ENCODE data around the gene RPL41. TPM values are rescaled to one million over a fixed set of nuclear protein-coding genes. Genes with fewer than 3 reads are reported as not detected.
"Not testable (repeated sequence)": the region's sequence is repeated elsewhere in the genome, so short reads cannot be mapped to it uniquely, and the experiment has no call there.

RPL41 gene
- total and polyA plus RNA-seq, 9 donors: 4,607 to 9,217 (median 5,456) TPM

GRCh38 chr12:56151672-56152131, 35.3 kb downstream of the RPL41 start:
- DNase-seq: peak; percentile 43
- H3K4me3 ChIP-seq (ENCODE audit: low read length): peak overlapping the region; percentile 67
- H3K4me1 ChIP-seq (ENCODE audit: control insufficient read depth, insufficient read depth, low read length): peaks cover 45% of the 10 kb centered on the region
- WGBS (ENCODE audit: insufficient coverage): 5% methylated on average over 9 of the region's 12 CpGs
- no peaks in the 10 kb centered on the region for H3K27me3 ChIP-seq (ENCODE audit: control insufficient read depth, insufficient read depth, low read length)
- H3K27ac ChIP-seq (ENCODE audit: low read length): peak overlapping the region; percentile 89
- peaks cover 17% of the 10 kb centered on the region for H3K36me3 ChIP-seq (ENCODE audit: control insufficient read depth, insufficient read depth, low read length)
- H3K9me3 ChIP-seq (replicated peaks; ENCODE audit: control insufficient read depth, low read depth, low read length): no peaks in the 10 kb centered on the region

- H3K9me3 ChIP-seq (replicated peaks; ENCODE audit: control insufficient read depth, low read depth, low read length): no peaks in the 10 kb centered on the region
- H3K36me3 ChIP-seq (ENCODE audit: control insufficient read depth, insufficient read depth, low read length): peaks cover 17% of the 10 kb centered on the region
- H3K4me3 ChIP-seq (ENCODE audit: low read length): peak within 1 kb of the TSS; percentile 67
- DNase-seq: peak; percentile 98
- no peaks in the 10 kb centered on the region for H3K27me3 ChIP-seq (ENCODE audit: control insufficient read depth, insufficient read depth, low read length)
- H3K27ac ChIP-seq (ENCODE audit: low read length): peak within 1 kb of the TSS; percentile 89
- WGBS (ENCODE audit: insufficient coverage): under 1% methylated on average over 23 of the region's 37 CpGs
- peaks cover 46% of the 10 kb centered on the region for H3K4me1 ChIP-seq (ENCODE audit: control insufficient read depth, insufficient read depth, low read length)
Measured at GRCh38 chr12:56152132-56152755, 35.8 kb downstream of the RPL41 start, which contains the start of gene MYL6B. Gene MYL6B, plus strand, starts transcription at chr12:56152587. Its CDS starts 1,332 bp downstream, at chr12:56153919.

DNA sequence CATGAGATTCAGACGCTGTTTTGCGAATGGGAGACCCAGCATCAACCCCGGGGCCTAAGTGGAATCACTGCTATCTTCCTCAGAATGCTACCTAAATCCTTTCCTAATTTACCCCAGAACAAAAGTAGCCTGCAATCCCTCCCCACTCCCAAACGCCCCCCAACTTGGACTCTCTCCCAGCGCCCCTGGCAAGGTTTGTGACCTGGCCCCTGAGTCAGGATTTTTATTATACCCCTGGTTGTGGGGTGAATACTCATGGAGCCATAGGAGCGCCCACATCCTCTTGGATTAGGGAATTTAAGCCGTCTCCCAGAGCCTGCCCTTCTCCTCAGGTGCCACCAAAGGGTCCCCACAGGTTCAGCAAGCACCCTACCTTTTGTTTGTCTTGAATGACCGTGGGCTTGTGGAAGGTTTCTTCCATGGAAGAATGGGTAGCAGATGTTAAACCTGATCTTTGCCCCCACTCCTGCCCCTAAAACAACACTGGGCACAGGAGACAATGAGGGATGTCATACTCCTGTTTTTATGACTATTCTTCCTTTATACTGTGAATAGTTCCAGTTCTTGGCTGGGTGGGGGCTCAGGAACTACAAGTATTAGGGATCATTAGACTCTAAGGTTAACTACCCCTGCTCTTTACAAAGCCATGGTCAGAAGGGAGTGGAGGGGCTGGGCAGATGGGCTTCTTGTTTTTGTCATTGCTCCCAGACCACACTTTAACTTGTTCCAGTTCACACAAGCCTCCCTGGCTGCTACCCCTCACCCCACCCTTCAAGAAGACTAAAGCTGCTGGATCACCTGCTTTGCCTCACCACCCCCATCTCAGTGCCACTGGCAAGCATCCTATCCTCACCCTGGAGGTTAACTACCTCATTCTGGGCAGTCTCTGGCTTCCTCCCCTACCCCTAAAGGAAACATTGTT, 36.6 kb downstream of the RPL41 start:
- Histone ChIP-seq H3K9me3 (replicated peaks; ENCODE audit: control insufficient read depth, low read depth, low read length) (no peaks in the 10 kb centered on the region), H3K4me1 (ENCODE audit: control insufficient read depth, insufficient read depth, low read length) (peaks cover 51% of the 10 kb centered on the region), H3K27me3 (ENCODE audit: control insufficient read depth, insufficient read depth, low read length) (no peaks in the 10 kb centered on the region), H3K36me3 (ENCODE audit: control insufficient read depth, insufficient read depth, low read length) (peaks cover 17% of the 10 kb centered on the region), H3K4me3 (ENCODE audit: low read length) (peak overlapping the region; percentile 67), H3K27ac (ENCODE audit: low read length) (peak overlapping the region; percentile 89)
- DNase-seq: no peak
- 0% methylated on average over 1 of the region's 8 CpGs for whole genome bisulfite sequencing (ENCODE audit: insufficient coverage)

DNA sequence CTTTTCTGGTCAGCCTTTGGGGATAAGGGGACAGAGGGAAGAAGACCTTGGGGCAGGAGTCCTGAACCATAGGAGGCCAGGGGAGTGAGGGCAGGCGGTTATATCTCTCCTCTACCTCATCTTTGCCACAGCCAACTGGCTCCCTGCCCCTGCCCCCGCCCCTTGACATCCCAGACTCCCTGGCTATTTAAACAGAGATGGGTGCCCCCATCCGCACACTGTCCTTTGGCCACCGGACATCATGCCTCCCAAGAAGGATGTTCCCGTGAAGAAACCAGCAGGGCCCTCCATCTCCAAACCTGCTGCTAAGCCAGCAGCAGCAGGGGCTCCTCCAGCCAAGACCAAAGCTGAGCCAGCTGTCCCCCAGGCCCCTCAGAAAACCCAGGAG, 37.2 kb downstream of the RPL41 start:
- H3K27ac ChIP-seq (ENCODE audit: low read length): peak overlapping the region; percentile 89
- 75% methylated on average over 4 of the region's 5 CpGs for WGBS (ENCODE audit: insufficient coverage)
- peak; percentile 30 for DNase-seq
- H3K4me3 ChIP-seq (ENCODE audit: low read length): peak overlapping the region; percentile 27
- H3K36me3 ChIP-seq (ENCODE audit: control insufficient read depth, insufficient read depth, low read length): peaks cover 17% of the 10 kb centered on the region
- H3K9me3 ChIP-seq (replicated peaks; ENCODE audit: control insufficient read depth, low read depth, low read length): no peaks in the 10 kb centered on the region
- H3K4me1 ChIP-seq (ENCODE audit: control insufficient read depth, insufficient read depth, low read length): peaks cover 51% of the 10 kb centered on the region
- H3K27me3 ChIP-seq (ENCODE audit: control insufficient read depth, insufficient read depth, low read length): no peaks in the 10 kb centered on the region

- Histone ChIP-seq H3K27me3 (ENCODE audit: control insufficient read depth, insufficient read depth, low read length) (no peaks in the 10 kb centered on the region), H3K36me3 (ENCODE audit: control insufficient read depth, insufficient read depth, low read length) (peaks cover 20% of the 10 kb centered on the region), H3K27ac (ENCODE audit: low read length) (peak overlapping the region; percentile 89), H3K4me3 (ENCODE audit: low read length) (peak overlapping the region; percentile 27), H3K9me3 (replicated peaks; ENCODE audit: control insufficient read depth, low read depth, low read length) (no peaks in the 10 kb centered on the region), H3K4me1 (ENCODE audit: control insufficient read depth, insufficient read depth, low read length) (peaks cover 51% of the 10 kb centered on the region)
- peak; percentile 74 for DNase-seq
- WGBS (ENCODE audit: insufficient coverage): no CpG with 5 or more reads among the region's 1 CpG
Measured at GRCh38 chr12:56154246-56154771, 37.9 kb downstream of the RPL41 start.

DNA sequence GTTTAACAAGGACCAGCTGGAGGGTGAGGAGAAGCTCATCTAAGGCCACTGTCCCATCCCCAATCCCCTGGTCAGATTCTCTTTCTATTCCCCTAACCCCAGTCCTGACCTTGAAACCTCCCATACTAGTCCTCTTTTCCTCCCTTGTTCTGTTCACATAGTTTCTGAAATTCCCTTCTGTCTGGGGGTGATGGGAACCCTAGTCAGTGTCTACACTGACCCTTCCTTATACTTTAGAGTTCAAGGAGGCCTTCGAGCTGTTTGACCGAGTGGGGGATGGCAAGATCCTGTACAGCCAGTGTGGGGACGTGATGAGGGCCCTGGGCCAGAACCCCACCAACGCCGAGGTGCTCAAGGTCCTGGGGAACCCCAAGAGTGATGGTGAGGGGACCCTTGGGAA, 38.4 kb downstream of the RPL41 start:
- Histone ChIP-seq H3K4me1 (ENCODE audit: control insufficient read depth, insufficient read depth, low read length) (peaks cover 56% of the 10 kb centered on the region), H3K9me3 (replicated peaks; ENCODE audit: control insufficient read depth, low read depth, low read length) (no peaks in the 10 kb centered on the region), H3K4me3 (ENCODE audit: low read length) (peak overlapping the region; percentile 6), H3K27me3 (ENCODE audit: control insufficient read depth, insufficient read depth, low read length) (no peaks in the 10 kb centered on the region), H3K36me3 (ENCODE audit: control insufficient read depth, insufficient read depth, low read length) (peaks cover 24% of the 10 kb centered on the region), H3K27ac (ENCODE audit: low read length) (peak overlapping the region; percentile 89)
- DNase-seq: no peak
- WGBS (ENCODE audit: insufficient coverage): 84% methylated on average over 5 of the region's 5 CpGs

DNA sequence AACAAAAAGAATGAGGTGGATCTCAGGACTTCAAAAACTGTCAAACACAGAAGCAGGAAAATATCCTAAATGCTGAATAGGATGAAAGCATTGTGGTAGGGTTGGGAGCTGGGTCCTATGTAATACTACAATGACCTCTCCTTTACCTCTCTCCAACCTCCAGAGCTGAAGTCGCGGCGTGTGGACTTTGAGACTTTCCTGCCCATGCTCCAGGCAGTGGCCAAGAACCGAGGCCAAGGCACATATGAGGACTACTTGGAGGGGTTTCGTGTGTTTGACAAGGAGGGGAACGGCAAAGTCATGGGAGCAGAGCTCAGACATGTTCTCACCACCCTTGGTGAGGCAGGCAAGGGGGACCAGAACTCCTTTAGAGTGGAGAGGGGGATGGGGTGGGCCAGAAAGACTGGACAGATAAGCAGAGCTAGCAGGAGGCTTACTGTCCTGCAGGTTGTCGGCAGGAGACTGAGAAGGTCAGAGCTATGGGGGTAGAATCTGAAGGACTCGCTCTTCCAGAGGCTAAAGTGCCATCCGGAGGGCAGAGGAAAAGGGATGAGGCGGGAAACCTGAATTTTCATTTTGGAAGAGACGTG, 38.9 kb downstream of the RPL41 start:
- Histone ChIP-seq H3K4me1 (ENCODE audit: control insufficient read depth, insufficient read depth, low read length) (peaks cover 61% of the 10 kb centered on the region), H3K27me3 (ENCODE audit: control insufficient read depth, insufficient read depth, low read length) (no peaks in the 10 kb centered on the region), H3K4me3 (ENCODE audit: low read length) (peak overlapping the region; percentile 3), H3K27ac (ENCODE audit: low read length) (peak overlapping the region; percentile 89), H3K9me3 (replicated peaks; ENCODE audit: control insufficient read depth, low read depth, low read length) (no peaks in the 10 kb centered on the region), H3K36me3 (ENCODE audit: control insufficient read depth, insufficient read depth, low read length) (peaks cover 25% of the 10 kb centered on the region)
- no peak for DNase-seq
- 86% methylated on average over 6 of the region's 11 CpGs for WGBS (ENCODE audit: insufficient coverage)

GRCh38 chr12:56156464-56157200, 40.2 kb downstream of the RPL41 start:
- Histone ChIP-seq H3K4me1 (ENCODE audit: control insufficient read depth, insufficient read depth, low read length) (peaks cover 69% of the 10 kb centered on the region), H3K27ac (ENCODE audit: low read length) (peak overlapping the region; percentile 99), H3K36me3 (ENCODE audit: control insufficient read depth, insufficient read depth, low read length) (peaks cover 38% of the 10 kb centered on the region), H3K4me3 (ENCODE audit: low read length) (peak overlapping the region; percentile 48)
- WGBS (ENCODE audit: insufficient coverage): 92% methylated on average over 13 of the region's 21 CpGs
- not testable (repeated sequence) for DNase-seq; H3K27me3 ChIP-seq (ENCODE audit: control insufficient read depth, insufficient read depth, low read length); H3K9me3 ChIP-seq (replicated peaks; ENCODE audit: control insufficient read depth, low read depth, low read length)

GRCh38 chr12:56157201-56158028, 41.0 kb downstream of the RPL41 start:
- Histone ChIP-seq H3K4me1 (ENCODE audit: control insufficient read depth, insufficient read depth, low read length) (peaks cover 69% of the 10 kb centered on the region), H3K27me3 (ENCODE audit: control insufficient read depth, insufficient read depth, low read length) (no peaks in the 10 kb centered on the region), H3K36me3 (ENCODE audit: control insufficient read depth, insufficient read depth, low read length) (peaks cover 46% of the 10 kb centered on the region), H3K27ac (ENCODE audit: low read length) (peak overlapping the region; percentile 99), H3K9me3 (replicated peaks; ENCODE audit: control insufficient read depth, low read depth, low read length) (no peaks in the 10 kb centered on the region), H3K4me3 (ENCODE audit: low read length) (peak overlapping the region; percentile 48)
- under 1% methylated on average over 33 of the region's 45 CpGs for WGBS (ENCODE audit: insufficient coverage)
- peak; percentile 97 for DNase-seq

All from muscle of leg (tissue), 11 donors.